ENCODE measurements around the gene ZBTB32. TPM values are rescaled to one million over a fixed set of nuclear protein-coding genes. Genes with fewer than 3 reads are reported as not detected.

ZBTB32 gene
- total RNA-seq, 1 donor from 2014 or later = not detected

Other genes with a start within 250 kb of the ZBTB32 start
- 1.4 TPM in 1 of 2 replicates, not detected in the other for gene KRTDAP, start 214.1 kb upstream of the ZBTB32 start, total RNA-seq
- gene DMKN, start 190.9 kb upstream of the ZBTB32 start, total RNA-seq = 97.4 and 269 TPM in 2 replicates
- gene SBSN, start 176.2 kb upstream of the ZBTB32 start, total RNA-seq = 9.5 and 107 TPM in 2 replicates
- not detected in 2 replicates for gene GAPDHS, start 171.1 kb upstream of the ZBTB32 start, total RNA-seq
- gene TMEM147, start 158.9 kb upstream of the ZBTB32 start, total RNA-seq = 136 and 163 TPM in 2 replicates
- gene ATP4A, start 140.9 kb upstream of the ZBTB32 start, total RNA-seq = not detected in 2 replicates
- not detected in 2 replicates for gene PMIS2, start 118.4 kb upstream of the ZBTB32 start, total RNA-seq
- 3.9 and 4.2 TPM in 2 replicates for gene HAUS5, start 91.8 kb upstream of the ZBTB32 start, total RNA-seq
- gene RBM42, start 75.5 kb upstream of the ZBTB32 start, total RNA-seq = 33.4 and 37.8 TPM in 2 replicates
- under 0.01 and 0.38 TPM in 2 replicates for gene ETV2, start 62.8 kb upstream of the ZBTB32 start, total RNA-seq
- 217 and 224 TPM in 2 replicates for gene COX6B1, start 56.2 kb upstream of the ZBTB32 start, total RNA-seq
- gene UPK1A, start 38.0 kb upstream of the ZBTB32 start, total RNA-seq = 0.38 TPM in 1 of 2 replicates, not detected in the other
- 3.4 and 7.0 TPM in 2 replicates for gene KMT2B, start 13.4 kb downstream of the ZBTB32 start, total RNA-seq
- 0.13 and 0.26 TPM in 2 replicates for gene IGFLR1, start 37.9 kb downstream of the ZBTB32 start, total RNA-seq
- gene U2AF1L4, start 40.9 kb downstream of the ZBTB32 start, total RNA-seq = 14.7 and 17.5 TPM in 2 replicates
- 7.9 and 21.5 TPM in 2 replicates for gene PSENEN, start 41.1 kb downstream of the ZBTB32 start, total RNA-seq
- 5.3 and 7.0 TPM in 2 replicates for gene LIN37, start 44.0 kb downstream of the ZBTB32 start, total RNA-seq
- gene HSPB6, start 52.5 kb downstream of the ZBTB32 start, total RNA-seq = 0.13 and 1.3 TPM in 2 replicates
- 1.3 and 2.6 TPM in 2 replicates for gene PROSER3, start 53.6 kb downstream of the ZBTB32 start, total RNA-seq
- gene ARHGAP33, start 71.0 kb downstream of the ZBTB32 start, total RNA-seq = under 0.01 TPM in 1 of 2 replicates, not detected in the other
- not detected in 2 replicates for gene PRODH2, start 108.3 kb downstream of the ZBTB32 start, total RNA-seq
- gene NPHS1, start 147.9 kb downstream of the ZBTB32 start, total RNA-seq = not detected in 2 replicates
- not detected in 2 replicates for gene KIRREL2, start 152.4 kb downstream of the ZBTB32 start, total RNA-seq
- 0.26 and 0.51 TPM in 2 replicates for gene APLP1, start 164.0 kb downstream of the ZBTB32 start, total RNA-seq
- 1.6 and 1.7 TPM in 2 replicates for gene NFKBID, start 196.0 kb downstream of the ZBTB32 start, total RNA-seq
- 1.3 TPM in 1 of 2 replicates, not detected in the other for gene HCST, start 198.0 kb downstream of the ZBTB32 start, total RNA-seq
- gene TYROBP, start 203.7 kb downstream of the ZBTB32 start, total RNA-seq = not detected in 2 replicates
- 0.79 and 1.3 TPM in 2 replicates for gene LRFN3, start 231.8 kb downstream of the ZBTB32 start, total RNA-seq